Endothelial cell of umbilical vein (primary cell): Measurements from ENCODE around the gene PRKD2. TPM values are rescaled to one million over a fixed set of nuclear protein-coding genes. Genes with fewer than 3 reads are reported as not detected.

Experiments used
- BruUV-seq: library from RNA; stranded (reverse); fragments of 400-500 nt; replicated peaks from 2 replicates; lab custom pipeline; 2021; lab: Mats Ljungman, UMichigan
- CTCF ChIA-PET: fragments of 300-600, 350-600 bp; sonication (Branson Sonifier 250); formaldehyde crosslinking; loops from one replicate; lab custom pipeline; 2021; ENCODE audit warnings: antibody characterized with exemption, inconsistent platforms; lab: Charles Lee
- POLR2A ChIA-PET: fragments of 300-600, 350-600 bp; sonication (Branson Sonifier 250); formaldehyde crosslinking; loops from one replicate; lab custom pipeline; 2021; ENCODE audit warnings: antibody characterized with exemption, inconsistent platforms; lab: Charles Lee
- DNase-seq: peaks from one replicate; pipeline ENCODE4 v3.0.0-alpha.2; 2011; ENCODE audit warnings: low read depth, low spot score
- FAIRE-seq: peaks from 2 replicates; lab custom pipeline; 2011; peaks lifted over from hg19 to GRCh38; lab: Jason Lieb, UNC
- H2AFZ ChIP-seq: 2 replicates; pipeline ENCODE4 v1.6.0; 2012; ENCODE audit warnings: low read depth, low read length, control low read depth, inconsistent platforms
- H3K27ac ChIP-seq: 2 replicates; pipeline ENCODE4 v1.5.1; 2011; ENCODE audit warnings: low read depth, mild to moderate bottlenecking, control low read depth, low read length, moderate library complexity; ENCODE audit not compliant: insufficient read depth
- H3K27me3 ChIP-seq, 2 experiments: 2 replicates each; pipeline versions ENCODE4 v1.6.0 to v1.6.1; 2011; ENCODE audit warnings: low read length in 2 of 2, mixed read lengths in 1 of 2; ENCODE audit not compliant: control insufficient read depth in 2 of 2, insufficient read depth in 2 of 2
- H3K36me3 ChIP-seq, 2 experiments: 2 replicates in 1 of 2; 3 replicates in 1 of 2; pipeline ENCODE4 v1.5.1; 2011; ENCODE audit warnings: low read length in 2 of 2, mild to moderate bottlenecking in 1 of 2, moderate library complexity in 1 of 2; ENCODE audit not compliant: control insufficient read depth in 2 of 2, insufficient read depth in 2 of 2; ENCODE audit errors: extremely low read depth in 1 of 2
- H3K4me1 ChIP-seq: 3 replicates; pipeline ENCODE4 v1.5.1; 2011; ENCODE audit warnings: mild to moderate bottlenecking, low read length; ENCODE audit not compliant: control insufficient read depth, insufficient read depth; ENCODE audit errors: extremely low read depth
- H3K4me2 ChIP-seq: 2 replicates; pipeline ENCODE4 v1.6.1; 2011; ENCODE audit warnings: low read length, control low read depth, mixed read lengths; ENCODE audit not compliant: insufficient read depth
- H3K4me3 ChIP-seq, 3 experiments: fragments of 200-600 bp in 1 of 3; sonication (generic), shearing (Covaris generic) in 1 of 3; replicated peaks in 1 of 3; 2 replicates each; pipeline ENCODE4 v1.5.1; 2011 to 2016; ENCODE audit warnings: control low read depth in 3 of 3, low read length in 3 of 3, mild to moderate bottlenecking in 2 of 3, inconsistent platforms in 1 of 3, low read depth in 1 of 3, moderate library complexity in 1 of 3; ENCODE audit not compliant: insufficient read depth in 1 of 3
- H3K79me2 ChIP-seq: 2 replicates; pipeline ENCODE4 v1.6.0; 2012; ENCODE audit warnings: low read length, inconsistent platforms; ENCODE audit not compliant: control insufficient read depth, insufficient read depth
- H3K9ac ChIP-seq: replicated peaks from 2 replicates; pipeline ENCODE3; 2011; ENCODE audit warnings: low read length, control low read depth; ENCODE audit not compliant: insufficient read depth; ENCODE audit errors: extremely low read depth
- H3K9me1 ChIP-seq: replicated peaks from 3 replicates; pipeline ENCODE4 v1.6.0; 2011; ENCODE audit warnings: mild to moderate bottlenecking, low read length; ENCODE audit not compliant: control insufficient read depth, insufficient read depth; ENCODE audit errors: extremely low read depth
- H3K9me3 ChIP-seq: replicated peaks from 2 replicates; pipeline ENCODE4 v1.5.1; 2012; ENCODE audit warnings: low read length, inconsistent platforms; ENCODE audit not compliant: control insufficient read depth, insufficient read depth
- H4K20me1 ChIP-seq: replicated peaks from 2 replicates; pipeline ENCODE3; 2011; ENCODE audit warnings: mild to moderate bottlenecking, low read length; ENCODE audit not compliant: control insufficient read depth, insufficient read depth; ENCODE audit errors: extremely low read depth
- EZH2 ChIP-seq: IDR thresholded peaks from 2 replicates; pipeline ENCODE4 v1.6.1; 2012; ENCODE audit warnings: borderline replicate concordance, low read depth, mild to moderate bottlenecking, moderate library complexity, low read length, inconsistent platforms; ENCODE audit not compliant: severe bottlenecking
- FOS ChIP-seq: IDR thresholded peaks from 2 replicates; pipeline ENCODE4 v1.6.1; 2011; ENCODE audit warnings: mild to moderate bottlenecking, low read length, moderate library complexity, borderline replicate concordance; ENCODE audit not compliant: insufficient read depth
- GATA2 ChIP-seq: IDR thresholded peaks from 2 replicates; pipeline ENCODE4 v1.7.0; 2011; ENCODE audit warnings: low read depth, mild to moderate bottlenecking, moderate library complexity, mixed read lengths, low read length; ENCODE audit not compliant: insufficient read length, insufficient read depth
- JUN ChIP-seq: IDR thresholded peaks from 2 replicates; pipeline ENCODE4 v1.6.1; 2011; ENCODE audit warnings: borderline replicate concordance, low read depth; ENCODE audit not compliant: insufficient read length, insufficient read depth
- MYC ChIP-seq: IDR thresholded peaks from one replicate; pipeline ENCODE4 v1.6.1; 2011; ENCODE audit warnings: mild to moderate bottlenecking, low read depth, low read length
- POLR2A ChIP-seq: IDR thresholded peaks from 2 replicates; pipeline ENCODE4 v1.6.1; 2012; ENCODE audit warnings: low read depth, mild to moderate bottlenecking, control low read depth, low read length
- POLR2AphosphoS5 ChIP-seq: IDR thresholded peaks from 2 replicates; pipeline ENCODE4 v1.6.1; 2012; ENCODE audit warnings: low read depth, mild to moderate bottlenecking, control low read depth, low read length, moderate library complexity; ENCODE audit not compliant: insufficient read depth
- dilution Hi-C: fragments of 300-500 bp; cut with MboI; formaldehyde crosslinking; loops from one replicate; pipeline ENCODE4 v1.15.0; 2019; ENCODE audit warnings: low sequenced_read_pairs; ENCODE audit not compliant: extremely low pct_ligation_motif_present
- intact Hi-C: fragments of 100-400 bp; cut with micrococcal nuclease; formaldehyde crosslinking; loops from one replicate; pipeline ENCODE4 v1.10.0; 2022
- polyA plus RNA-seq, 4 experiments: library from polyadenylated mRNA; depleted of rRNA in 3 of 4; stranded (reverse) in 3 of 4; unstranded in 1 of 4; fragments of >200 nt; gene quantifications; 2 replicates each; pipeline versions ENCODE4 v1.2.1 to v1.2.3, GENCODE V29; 2011 to 2012; ENCODE audit warnings: missing spikeins in 1 of 4
- total RNA-seq: library from RNA; stranded (reverse); gene quantifications from 2 replicates; pipeline ENCODE4 v1.2.3, GENCODE V29; 2021
- TF ChIP-seq, protein P1 (sequence below), 2 donors: IDR thresholded peaks; 1 replicate in 1 of 2; 2 replicates in 1 of 2; pipeline ENCODE4 v1.5.1; 2011; ENCODE audit warnings: low read length in 2 of 2, mild to moderate bottlenecking in 2 of 2, moderate library complexity in 2 of 2, control low read depth in 1 of 2, inconsistent platforms in 1 of 2, low read depth in 1 of 2; ENCODE audit not compliant: insufficient read depth in 1 of 2; ENCODE audit errors: extremely low read depth in 1 of 2
- TF ChIP-seq, protein P2 (sequence below): IDR thresholded peaks from 2 replicates; pipeline ENCODE4 v1.6.1; 2011; ENCODE audit not compliant: insufficient read depth, insufficient read length

PRKD2 gene
- total and polyA plus RNA-seq, 2 donors (not counting 3 experiments of a cell fraction or from before 2014, with no cell fraction given) = 40.4 to 94.9 TPM

DNA sequence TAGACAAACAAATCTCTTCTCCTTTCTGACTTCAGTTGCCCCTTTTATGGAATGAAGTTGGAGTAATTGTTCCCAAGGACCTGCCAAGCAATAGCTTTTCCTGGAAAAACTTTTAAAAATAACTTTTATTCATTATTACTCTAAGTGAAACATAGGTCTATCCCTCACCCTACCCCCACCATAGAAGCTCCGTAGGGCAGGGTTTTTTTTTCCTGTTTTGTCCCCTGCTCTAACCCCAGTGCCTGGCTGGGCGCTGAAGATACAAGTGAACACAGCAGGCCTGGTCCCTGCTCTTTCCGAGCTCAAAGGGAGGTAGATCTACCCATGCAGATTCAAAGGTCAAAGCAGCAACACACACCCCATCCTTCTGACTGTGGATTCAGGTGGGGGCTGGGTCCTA is 72.2 kb downstream of the PRKD2 start:
- DNase-seq = no peak
- H3K4me3 ChIP-seq = no peak overlapping the region
- no peak for FAIRE-seq
- POLR2A ChIA-PET = no interaction called here
- no TSS peak for BruUV-seq
- H3K79me2 ChIP-seq = no peaks in the 10 kb centered on the region
- no peak overlapping the region for H3K4me2 ChIP-seq
- H3K36me3 ChIP-seq = no peaks in the 10 kb centered on the region
- no peak overlapping the region for H2AFZ ChIP-seq
- no peaks in the 10 kb centered on the region for H4K20me1 ChIP-seq
- TF ChIP-seq, protein P1, sequence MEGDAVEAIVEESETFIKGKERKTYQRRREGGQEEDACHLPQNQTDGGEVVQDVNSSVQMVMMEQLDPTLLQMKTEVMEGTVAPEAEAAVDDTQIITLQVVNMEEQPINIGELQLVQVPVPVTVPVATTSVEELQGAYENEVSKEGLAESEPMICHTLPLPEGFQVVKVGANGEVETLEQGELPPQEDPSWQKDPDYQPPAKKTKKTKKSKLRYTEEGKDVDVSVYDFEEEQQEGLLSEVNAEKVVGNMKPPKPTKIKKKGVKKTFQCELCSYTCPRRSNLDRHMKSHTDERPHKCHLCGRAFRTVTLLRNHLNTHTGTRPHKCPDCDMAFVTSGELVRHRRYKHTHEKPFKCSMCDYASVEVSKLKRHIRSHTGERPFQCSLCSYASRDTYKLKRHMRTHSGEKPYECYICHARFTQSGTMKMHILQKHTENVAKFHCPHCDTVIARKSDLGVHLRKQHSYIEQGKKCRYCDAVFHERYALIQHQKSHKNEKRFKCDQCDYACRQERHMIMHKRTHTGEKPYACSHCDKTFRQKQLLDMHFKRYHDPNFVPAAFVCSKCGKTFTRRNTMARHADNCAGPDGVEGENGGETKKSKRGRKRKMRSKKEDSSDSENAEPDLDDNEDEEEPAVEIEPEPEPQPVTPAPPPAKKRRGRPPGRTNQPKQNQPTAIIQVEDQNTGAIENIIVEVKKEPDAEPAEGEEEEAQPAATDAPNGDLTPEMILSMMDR (IDR thresholded peaks at IDR 0.05; ENCODE audit: extremely low read depth in 1 of 2, insufficient read depth in 1 of 2, low read depth in 1 of 2, low read length in 2 of 2) = no peak
- TF ChIP-seq FOS (no peak), JUN (no peak), EZH2 (no peak), MYC (no peak), POLR2A (no peak), GATA2 (no peak), POLR2AphosphoS5 (no peak)
- TF ChIP-seq, protein P2, sequence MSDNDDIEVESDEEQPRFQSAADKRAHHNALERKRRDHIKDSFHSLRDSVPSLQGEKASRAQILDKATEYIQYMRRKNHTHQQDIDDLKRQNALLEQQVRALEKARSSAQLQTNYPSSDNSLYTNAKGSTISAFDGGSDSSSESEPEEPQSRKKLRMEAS = no peak
- dilution Hi-C loops = no loop called here
- intact Hi-C loops = no loop called here
- no peaks in the 10 kb centered on the region for H3K9me1 ChIP-seq
- no peaks in the 10 kb centered on the region for H3K9me3 ChIP-seq
- no peak overlapping the region for H3K27ac ChIP-seq
- peaks cover 2% of the 10 kb centered on the region for H3K4me1 ChIP-seq
- CTCF ChIA-PET = interaction anchor here (1.3 to 1.6 kb wide), 2 partner anchors 13 to 17 kb away, joined by 3 to 8 read pairs; partner anchors contain the start of gene DACT3
- H3K27me3 ChIP-seq = peaks cover 22 to 32% of the 10 kb centered on the region in 2 experiments
- H3K9ac ChIP-seq = no peak overlapping the region
